Endothelial cell (in vitro differentiated cells): ENCODE results near the gene TNIK. TPM values are rescaled to one million over a fixed set of nuclear protein-coding genes. Genes with fewer than 3 reads are reported as not detected.
"Not testable (repeated sequence)": the region's sequence is repeated elsewhere in the genome, so short reads cannot be mapped to it uniquely, and the experiment has no call there.

Source experiments
- DNase-seq: peaks from one replicate; pipeline ENCODE4 v3.0.0; 2021; ENCODE audit warnings: low spot score
- H3K27ac Mint-ChIP-seq: one replicate; pipeline ENCODE4 v1.8.0; 2021; ENCODE audit warnings: mixed read lengths, inconsistent platforms; ENCODE audit not compliant: unreplicated experiment
- H3K27me3 Mint-ChIP-seq: one replicate; pipeline ENCODE4 v1.8.0; 2021; ENCODE audit warnings: mild to moderate bottlenecking, moderate library complexity, mixed read lengths, inconsistent platforms; ENCODE audit not compliant: unreplicated experiment
- H3K36me3 Mint-ChIP-seq: one replicate; pipeline ENCODE4 v1.8.0; 2021; ENCODE audit warnings: mild to moderate bottlenecking, low read depth, mixed read lengths, inconsistent platforms; ENCODE audit not compliant: unreplicated experiment
- H3K4me1 Mint-ChIP-seq: one replicate; pipeline ENCODE4 v1.8.0; 2021; ENCODE audit warnings: mild to moderate bottlenecking, mixed read lengths, inconsistent platforms; ENCODE audit not compliant: unreplicated experiment
- H3K4me3 Mint-ChIP-seq: one replicate; pipeline ENCODE4 v1.8.0; 2021; ENCODE audit warnings: mild to moderate bottlenecking, mixed read lengths, inconsistent platforms; ENCODE audit not compliant: unreplicated experiment
- H3K9me3 Mint-ChIP-seq: one replicate; pipeline ENCODE4 v1.8.0; 2021; ENCODE audit warnings: mixed read lengths, inconsistent platforms; ENCODE audit not compliant: unreplicated experiment
- total RNA-seq: library from RNA; stranded (reverse); fragmentation: NEBNext Ultra II Directional; extraction: Animal tissue kit (Norgen Biotek cat#: 25700); gene quantifications from one replicate; pipeline ENCODE4 v1.2.1, GENCODE V29; 2021; ENCODE audit not compliant: unreplicated experiment
- TF ChIP-seq, protein P1 (sequence below): fragments of 200-600 bp; sonication (generic); IDR thresholded peaks from one replicate; pipeline ENCODE4 v1.5.0; 2021; ENCODE audit warnings: antibody characterized with exemption; ENCODE audit not compliant: unreplicated experiment

Gene TNIK
- total RNA-seq, 1 donor from 2014 or later, result 67.0 TPM

DNA sequence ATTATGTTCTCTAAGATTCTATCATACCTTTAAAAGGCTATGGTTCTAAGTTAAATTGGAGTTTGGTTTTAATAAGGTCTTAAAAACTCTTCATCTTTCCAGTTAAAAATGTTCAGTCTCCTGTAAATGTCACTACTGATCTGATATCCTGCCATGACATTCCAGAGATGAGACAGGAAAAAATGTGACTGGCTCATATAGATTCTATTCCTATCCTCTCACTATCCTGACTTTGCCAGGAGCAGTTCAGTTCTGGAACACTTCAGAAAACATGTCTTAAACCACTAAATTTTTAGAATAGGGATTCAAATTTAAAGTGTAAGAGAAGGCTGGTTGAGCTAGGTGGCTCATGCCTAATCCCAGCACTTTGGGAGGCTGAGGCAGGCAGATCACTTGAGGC, 170.9 kb downstream of the TNIK start:
- H3K9me3 Mint-ChIP-seq, result no peaks in the 10 kb centered on the region

DNA sequence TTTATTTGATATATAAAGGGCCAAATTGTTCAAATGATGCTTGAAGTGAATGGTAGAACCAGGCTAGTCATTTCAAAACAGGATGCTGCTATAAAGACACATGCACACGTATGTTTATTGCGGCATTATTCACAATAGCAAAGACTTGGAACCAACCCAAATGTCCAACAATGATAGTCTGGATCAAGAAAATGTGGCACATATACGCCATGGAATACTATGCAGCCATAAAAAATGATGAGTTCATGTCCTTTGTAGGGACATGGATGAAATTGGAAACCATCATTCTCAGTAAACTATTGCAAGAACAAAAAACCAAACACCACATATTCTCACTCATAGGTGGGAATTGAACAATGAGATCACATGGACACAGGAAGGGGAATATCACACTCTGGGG, 172.4 kb downstream of the TNIK start:
- not testable (repeated sequence) for H3K9me3 Mint-ChIP-seq, H3K27me3 Mint-ChIP-seq, H3K4me3 Mint-ChIP-seq, DNase-seq, H3K27ac Mint-ChIP-seq, H3K36me3 Mint-ChIP-seq
- peaks cover 12% of the 10 kb centered on the region for H3K4me1 Mint-ChIP-seq

More for the DNA sequence above, 170.9 kb downstream of the TNIK start:
- no peak overlapping the region for H3K4me3 Mint-ChIP-seq
- H3K36me3 Mint-ChIP-seq, result no peaks in the 10 kb centered on the region
- TF ChIP-seq, protein P1, sequence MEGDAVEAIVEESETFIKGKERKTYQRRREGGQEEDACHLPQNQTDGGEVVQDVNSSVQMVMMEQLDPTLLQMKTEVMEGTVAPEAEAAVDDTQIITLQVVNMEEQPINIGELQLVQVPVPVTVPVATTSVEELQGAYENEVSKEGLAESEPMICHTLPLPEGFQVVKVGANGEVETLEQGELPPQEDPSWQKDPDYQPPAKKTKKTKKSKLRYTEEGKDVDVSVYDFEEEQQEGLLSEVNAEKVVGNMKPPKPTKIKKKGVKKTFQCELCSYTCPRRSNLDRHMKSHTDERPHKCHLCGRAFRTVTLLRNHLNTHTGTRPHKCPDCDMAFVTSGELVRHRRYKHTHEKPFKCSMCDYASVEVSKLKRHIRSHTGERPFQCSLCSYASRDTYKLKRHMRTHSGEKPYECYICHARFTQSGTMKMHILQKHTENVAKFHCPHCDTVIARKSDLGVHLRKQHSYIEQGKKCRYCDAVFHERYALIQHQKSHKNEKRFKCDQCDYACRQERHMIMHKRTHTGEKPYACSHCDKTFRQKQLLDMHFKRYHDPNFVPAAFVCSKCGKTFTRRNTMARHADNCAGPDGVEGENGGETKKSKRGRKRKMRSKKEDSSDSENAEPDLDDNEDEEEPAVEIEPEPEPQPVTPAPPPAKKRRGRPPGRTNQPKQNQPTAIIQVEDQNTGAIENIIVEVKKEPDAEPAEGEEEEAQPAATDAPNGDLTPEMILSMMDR, result no peak
- no peak overlapping the region for H3K27ac Mint-ChIP-seq
- no peaks in the 10 kb centered on the region for H3K27me3 Mint-ChIP-seq
- H3K4me1 Mint-ChIP-seq, result peaks cover 4% of the 10 kb centered on the region
- DNase-seq, result no peak

DNA sequence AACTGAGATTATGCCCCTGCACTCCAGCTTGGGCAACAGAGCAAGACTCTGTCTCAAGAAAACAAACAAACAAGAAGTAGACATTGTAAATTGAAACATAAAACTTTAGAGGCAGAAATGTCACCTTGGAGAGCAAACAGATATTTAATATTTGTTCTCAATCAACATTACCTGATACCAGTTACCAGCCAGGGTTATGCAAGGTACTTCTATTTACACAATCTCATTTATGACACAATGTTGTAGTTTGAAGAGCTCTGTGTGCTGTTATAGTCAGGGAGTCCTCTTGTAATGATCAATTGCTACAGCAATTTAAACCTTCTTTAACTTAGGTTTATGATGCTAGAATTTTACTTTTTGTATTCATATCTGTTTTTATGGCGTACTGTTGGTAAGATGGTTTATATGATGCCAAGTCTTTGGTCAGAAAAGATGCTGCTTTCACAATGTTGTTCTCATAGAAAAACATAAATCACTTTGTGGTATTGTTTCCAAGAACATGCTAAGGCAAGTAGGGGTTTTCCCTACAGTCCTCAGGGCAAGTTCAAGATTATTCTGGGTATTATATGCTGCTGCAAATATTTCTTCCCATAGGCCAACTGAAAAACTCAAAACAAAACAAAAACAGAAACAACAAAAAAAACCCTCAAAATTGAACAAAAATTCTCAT, 173.5 kb downstream of the TNIK start:
- Mint-ChIP-seq H3K9me3 (no peaks in the 10 kb centered on the region), H3K27me3 (no peaks in the 10 kb centered on the region), H3K4me3 (no peak overlapping the region), H3K4me1 (peaks cover 12% of the 10 kb centered on the region), H3K27ac (no peak overlapping the region), H3K36me3 (no peaks in the 10 kb centered on the region)
- TF ChIP-seq, protein P1, result no peak
- DNase-seq, result no peak

DNA sequence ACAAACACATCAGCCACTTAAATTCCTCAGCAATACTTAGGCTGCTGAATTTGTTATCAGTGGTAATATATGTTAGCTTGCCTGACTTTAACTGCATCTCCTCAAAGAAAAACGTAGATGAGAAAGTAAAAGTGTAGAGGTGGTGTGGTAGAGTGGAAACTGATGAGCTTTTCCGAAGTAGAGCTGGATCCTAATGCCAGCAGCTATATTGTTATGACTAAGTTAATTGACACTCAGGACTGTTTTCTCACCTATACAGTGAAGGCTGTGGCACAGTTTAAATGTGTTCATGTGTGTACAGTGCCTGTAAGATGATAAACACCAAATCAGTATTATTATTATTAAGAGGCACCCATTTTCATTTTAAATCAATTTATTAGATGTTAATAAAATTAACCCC, 174.9 kb downstream of the TNIK start:
- no peaks in the 10 kb centered on the region for H3K27me3 Mint-ChIP-seq
- H3K4me1 Mint-ChIP-seq, result peaks cover 12% of the 10 kb centered on the region
- H3K27ac Mint-ChIP-seq, result no peak overlapping the region
- no peak for DNase-seq
- TF ChIP-seq, protein P1, result no peak
- H3K9me3 Mint-ChIP-seq, result no peaks in the 10 kb centered on the region
- no peaks in the 10 kb centered on the region for H3K36me3 Mint-ChIP-seq
- no peak overlapping the region for H3K4me3 Mint-ChIP-seq

DNA sequence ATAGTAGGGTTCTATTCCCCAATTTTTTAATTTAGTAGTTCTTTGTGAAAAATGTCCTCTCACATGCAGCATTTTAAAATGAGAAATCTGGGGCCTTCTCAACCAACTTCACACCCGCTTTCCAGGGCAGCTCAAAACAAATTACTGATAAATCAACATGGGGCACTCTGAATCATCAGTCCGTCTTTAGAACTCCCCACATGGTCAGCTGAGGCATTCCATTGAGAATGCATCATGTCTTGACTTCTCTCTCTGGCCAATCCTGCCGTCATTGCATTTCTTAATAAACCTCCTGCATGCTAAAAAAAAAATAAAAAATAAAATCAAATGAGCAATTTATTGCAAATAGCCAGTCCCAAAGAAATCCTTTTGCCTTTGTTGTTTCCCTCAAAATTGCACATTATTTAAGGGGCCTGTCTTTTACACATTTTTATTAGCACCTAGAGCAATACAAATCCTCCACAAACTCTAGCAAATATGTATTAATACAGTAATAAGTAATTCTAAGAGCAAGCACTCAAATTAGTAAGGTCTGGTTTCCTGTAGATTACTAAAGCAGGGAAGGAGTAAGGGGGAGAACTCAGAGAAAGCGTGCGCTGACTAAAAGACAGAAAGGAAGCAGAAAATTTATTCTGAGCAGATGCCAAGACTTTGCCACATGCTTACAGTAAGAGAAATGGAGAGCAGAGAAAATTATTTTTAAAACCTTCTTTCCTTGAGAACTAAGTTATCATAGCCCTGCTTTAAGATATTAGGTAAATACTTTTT, 175.7 kb downstream of the TNIK start:
- H3K27me3 Mint-ChIP-seq, result no peaks in the 10 kb centered on the region
- H3K36me3 Mint-ChIP-seq, result no peaks in the 10 kb centered on the region
- TF ChIP-seq, protein P1, result no peak
- no peak for DNase-seq
- no peak overlapping the region for H3K27ac Mint-ChIP-seq
- no peak overlapping the region for H3K4me3 Mint-ChIP-seq
- H3K9me3 Mint-ChIP-seq, result no peaks in the 10 kb centered on the region
- H3K4me1 Mint-ChIP-seq, result peaks cover 12% of the 10 kb centered on the region
